ENCODE results near the gene AKR1C1. TPM values are rescaled to one million over a fixed set of nuclear protein-coding genes. Genes with fewer than 3 reads are reported as not detected.
"Not testable (repeated sequence)": the region's sequence is repeated elsewhere in the genome, so short reads cannot be mapped to it uniquely, and the experiment has no call there.

AKR1C1 gene
- total RNA-seq, 1 experiment from 2014 or later, result 1.9 TPM

DNA sequence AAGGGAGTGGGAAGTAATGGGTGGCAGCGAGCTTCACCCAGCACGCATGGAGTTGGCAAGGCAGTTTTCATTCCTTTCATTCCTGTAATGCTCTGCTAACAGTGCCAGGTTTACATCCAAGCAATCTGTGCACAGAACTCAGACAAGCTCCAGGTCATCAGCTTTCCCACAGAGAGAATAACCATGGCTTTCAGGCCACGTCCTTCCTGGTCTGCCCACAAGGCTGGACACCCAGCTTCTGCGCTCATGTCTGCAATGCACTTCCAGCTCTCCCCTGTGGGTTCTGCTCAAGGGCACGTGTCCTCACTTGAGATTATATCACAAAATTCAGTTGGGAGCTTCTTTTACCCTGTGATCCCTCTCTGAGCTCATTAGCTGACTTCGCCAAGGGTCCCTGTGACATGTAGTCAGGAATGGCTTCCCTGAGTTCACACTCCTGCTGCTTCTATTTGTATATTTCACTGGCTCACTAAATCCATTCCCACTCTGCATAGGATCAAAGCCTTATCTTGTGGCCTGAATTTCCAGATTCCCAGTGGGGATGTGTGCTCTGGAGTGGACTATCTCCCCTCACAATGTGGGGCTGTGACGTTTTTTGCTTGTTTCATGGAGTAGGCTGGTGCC, 21.9 kb downstream of the AKR1C1 start:
- no peak overlapping the region for H3K18ac ChIP-seq (ENCODE audit: insufficient read length, low read depth, low read length)
- H3K27me3 Mint-ChIP-seq (ENCODE audit: low read depth), result no peaks in the 10 kb centered on the region; the same call in 1 of the 2 replicates
- no CpG with 5 or more reads among the region's 7 CpGs for WGBS (ENCODE audit: extremely low coverage, insufficient read length, low lambda C conversion rate)

DNA sequence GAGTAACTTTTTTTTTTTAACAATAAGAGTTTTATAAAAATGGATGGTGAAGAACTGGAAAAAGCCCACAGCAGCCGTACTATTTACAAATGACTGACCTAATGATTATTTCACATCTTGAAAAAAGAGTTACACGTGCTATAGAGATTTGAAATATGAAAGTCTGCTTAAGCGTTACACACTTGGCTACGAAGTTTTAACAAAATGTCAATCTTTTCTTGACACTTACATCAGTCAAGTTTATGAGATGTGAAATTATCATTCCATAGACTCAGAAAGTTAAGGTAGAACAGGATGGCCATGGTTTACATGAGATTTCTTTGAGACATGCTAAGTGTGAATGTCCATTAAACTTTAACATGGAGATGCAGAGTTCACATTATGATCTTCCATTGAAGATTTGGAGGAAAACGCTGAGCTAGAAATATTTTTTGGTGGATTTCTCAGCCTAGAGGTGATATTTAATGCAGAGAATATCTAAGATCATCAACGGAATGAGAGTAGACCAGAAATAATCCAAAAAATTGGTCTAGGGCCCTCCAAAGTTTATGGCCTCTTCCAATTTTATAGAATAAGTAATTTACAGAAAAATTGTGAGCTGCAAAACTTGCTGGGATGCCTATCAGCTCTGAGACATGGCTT, 24.9 kb downstream of the AKR1C1 start:
- not testable (repeated sequence) for H2AK5ac ChIP-seq (ENCODE audit: insufficient read length, low read length); H3K4me3 Mint-ChIP-seq; H2AFZ ChIP-seq (ENCODE audit: low read length); H3K9ac ChIP-seq (ENCODE audit: extremely low read depth, insufficient read length, low read length); H3K36me3 Mint-ChIP-seq (ENCODE audit: insufficient read depth in 1 of 3, low read depth in 3 of 3); H3K4me1 ChIP-seq (ENCODE audit: insufficient read depth, low read length); H4K5ac ChIP-seq (ENCODE audit: insufficient read length, low read depth, low read length); H3K18ac ChIP-seq (ENCODE audit: insufficient read length, low read depth, low read length); H3K79me1 ChIP-seq (ENCODE audit: insufficient read depth, low read depth, low read length, poor library complexity, severe bottlenecking); H3K79me2 ChIP-seq (ENCODE audit: insufficient read depth, low read length); H3K56ac ChIP-seq (ENCODE audit: insufficient read length, low read depth, low read length); H2BK5ac ChIP-seq (ENCODE audit: insufficient read length, low read length); H4K20me1 ChIP-seq (ENCODE audit: control insufficient read depth, insufficient read depth, insufficient read length); H3K23ac ChIP-seq (ENCODE audit: insufficient read length, low read depth, low read length); H3K23me2 ChIP-seq (ENCODE audit: insufficient read length, low read depth, low read length, poor library complexity, severe bottlenecking); H3K27ac ChIP-seq (ENCODE audit: insufficient read length, low read depth, low read length); H3K27ac Mint-ChIP-seq; H3K27me3 ChIP-seq (ENCODE audit: insufficient read depth, low read length); H3K4ac ChIP-seq (ENCODE audit: low read depth, low read length); H3T11ph ChIP-seq (ENCODE audit: low read length); H2BK120ac ChIP-seq (ENCODE audit: low read depth, low read length, poor library complexity, severe bottlenecking); DNase-seq; H4K91ac ChIP-seq (ENCODE audit: insufficient read length, low read depth, low read length); H3K9me3 ChIP-seq (ENCODE audit: control insufficient read depth, low read depth, low read length); H2BK12ac ChIP-seq (ENCODE audit: insufficient read length, low read depth, low read length); H4K8ac ChIP-seq (replicated peaks; ENCODE audit: insufficient read length, low read depth, low read length); H2BK15ac ChIP-seq (ENCODE audit: low read depth, low read length); H3K14ac ChIP-seq (ENCODE audit: insufficient read depth, low read length); H3K27me3 Mint-ChIP-seq (ENCODE audit: low read depth); H3K4me2 ChIP-seq (ENCODE audit: insufficient read depth, insufficient read length, low read length); H3K4me1 Mint-ChIP-seq; H2BK20ac ChIP-seq (ENCODE audit: low read depth, low read length, poor library complexity, severe bottlenecking)
- peaks cover 10 to 36% of the 10 kb centered on the region in 2 experiments for H3K9me3 Mint-ChIP-seq
- no CpG with 5 or more reads among the region's 6 CpGs for WGBS (ENCODE audit: extremely low coverage, insufficient read length, low lambda C conversion rate)

More for the DNA sequence above, 21.9 kb downstream of the AKR1C1 start:
- no peak overlapping the region for H2AFZ ChIP-seq (ENCODE audit: low read length)
- H3K4me1 ChIP-seq (ENCODE audit: insufficient read depth, low read length), result no peaks in the 10 kb centered on the region; the same call in 1 of the 2 replicates
- no peak overlapping the region for H3K23ac ChIP-seq (ENCODE audit: insufficient read length, low read depth, low read length)
- H3K9me3 Mint-ChIP-seq, result peaks cover 10 to 49% of the 10 kb centered on the region in 2 experiments
- no peak overlapping the region for H2BK15ac ChIP-seq (ENCODE audit: low read depth, low read length)
- H3K23me2 ChIP-seq (ENCODE audit: insufficient read length, low read depth, low read length, poor library complexity, severe bottlenecking), result no peaks in the 10 kb centered on the region
- DNase-seq, result no peak
- no peak overlapping the region for H3K4ac ChIP-seq (ENCODE audit: low read depth, low read length)
- no peak overlapping the region for H3K27ac Mint-ChIP-seq
- no peaks in the 10 kb centered on the region for H3K9me3 ChIP-seq (ENCODE audit: control insufficient read depth, low read depth, low read length)
- H3K27ac ChIP-seq (ENCODE audit: insufficient read length, low read depth, low read length), result no peak overlapping the region
- no peaks in the 10 kb centered on the region for H3K27me3 ChIP-seq (ENCODE audit: insufficient read depth, low read length)
- no peak overlapping the region for H3K56ac ChIP-seq (ENCODE audit: insufficient read length, low read depth, low read length)
- no peak overlapping the region for H2BK5ac ChIP-seq (ENCODE audit: insufficient read length, low read length)
- H3K9ac ChIP-seq (ENCODE audit: extremely low read depth, insufficient read length, low read length), result no peak overlapping the region
- H4K8ac ChIP-seq (replicated peaks; ENCODE audit: insufficient read length, low read depth, low read length), result no peak overlapping the region
- peaks cover 10% of the 10 kb centered on the region in 2 experiments for H3K4me1 Mint-ChIP-seq
- H3K79me1 ChIP-seq (ENCODE audit: insufficient read depth, low read depth, low read length, poor library complexity, severe bottlenecking), result no peaks in the 10 kb centered on the region
- H2BK120ac ChIP-seq (ENCODE audit: low read depth, low read length, poor library complexity, severe bottlenecking), result no peak overlapping the region
- no peaks in the 10 kb centered on the region for H3K36me3 Mint-ChIP-seq (ENCODE audit: insufficient read depth in 1 of 3, low read depth in 3 of 3)
- H3K4me3 Mint-ChIP-seq, result no peak overlapping the region
- H4K20me1 ChIP-seq (ENCODE audit: control insufficient read depth, insufficient read depth, insufficient read length), result no peaks in the 10 kb centered on the region
- H4K91ac ChIP-seq (ENCODE audit: insufficient read length, low read depth, low read length), result no peak overlapping the region
- H2BK20ac ChIP-seq (ENCODE audit: low read depth, low read length, poor library complexity, severe bottlenecking), result no peak overlapping the region
- no peaks in the 10 kb centered on the region for H3K79me2 ChIP-seq (ENCODE audit: insufficient read depth, low read length)
- no peak overlapping the region for H2BK12ac ChIP-seq (ENCODE audit: insufficient read length, low read depth, low read length)
- no peak overlapping the region for H3T11ph ChIP-seq (ENCODE audit: low read length)
- no peak overlapping the region for H4K5ac ChIP-seq (ENCODE audit: insufficient read length, low read depth, low read length)
- no peak overlapping the region for H2AK5ac ChIP-seq (ENCODE audit: insufficient read length, low read length)
- H3K4me2 ChIP-seq (ENCODE audit: insufficient read depth, insufficient read length, low read length), result no peak overlapping the region
- no peak overlapping the region for H3K14ac ChIP-seq (ENCODE audit: insufficient read depth, low read length)
- TF ChIP-seq, protein P1, sequence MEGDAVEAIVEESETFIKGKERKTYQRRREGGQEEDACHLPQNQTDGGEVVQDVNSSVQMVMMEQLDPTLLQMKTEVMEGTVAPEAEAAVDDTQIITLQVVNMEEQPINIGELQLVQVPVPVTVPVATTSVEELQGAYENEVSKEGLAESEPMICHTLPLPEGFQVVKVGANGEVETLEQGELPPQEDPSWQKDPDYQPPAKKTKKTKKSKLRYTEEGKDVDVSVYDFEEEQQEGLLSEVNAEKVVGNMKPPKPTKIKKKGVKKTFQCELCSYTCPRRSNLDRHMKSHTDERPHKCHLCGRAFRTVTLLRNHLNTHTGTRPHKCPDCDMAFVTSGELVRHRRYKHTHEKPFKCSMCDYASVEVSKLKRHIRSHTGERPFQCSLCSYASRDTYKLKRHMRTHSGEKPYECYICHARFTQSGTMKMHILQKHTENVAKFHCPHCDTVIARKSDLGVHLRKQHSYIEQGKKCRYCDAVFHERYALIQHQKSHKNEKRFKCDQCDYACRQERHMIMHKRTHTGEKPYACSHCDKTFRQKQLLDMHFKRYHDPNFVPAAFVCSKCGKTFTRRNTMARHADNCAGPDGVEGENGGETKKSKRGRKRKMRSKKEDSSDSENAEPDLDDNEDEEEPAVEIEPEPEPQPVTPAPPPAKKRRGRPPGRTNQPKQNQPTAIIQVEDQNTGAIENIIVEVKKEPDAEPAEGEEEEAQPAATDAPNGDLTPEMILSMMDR (conservative IDR thresholded peaks at IDR 0.05), result no peak

Measured in H9 (cell line).